ENCODE measurements around the gene CREBBP.

DNA sequence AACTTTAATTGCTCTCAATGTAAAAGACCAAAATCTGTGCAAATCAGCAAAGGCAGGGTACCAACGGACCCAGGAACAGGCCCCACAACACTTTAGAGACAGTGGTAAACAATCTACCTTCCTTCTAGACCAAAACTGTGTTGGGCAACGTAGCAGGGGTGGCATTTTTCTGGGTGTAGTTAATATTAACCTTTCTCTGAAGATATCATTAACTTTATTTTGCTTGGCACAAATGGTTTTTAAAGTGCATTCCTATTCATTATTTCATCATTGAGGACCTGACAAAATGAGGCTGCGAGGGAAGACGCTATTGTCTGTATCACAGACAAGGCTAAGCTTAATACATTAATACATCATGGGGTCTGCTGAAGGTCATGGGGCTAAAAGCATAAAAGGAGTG, 125.3 kb downstream of the CREBBP start:
- TF ChIP-seq, protein P1, sequence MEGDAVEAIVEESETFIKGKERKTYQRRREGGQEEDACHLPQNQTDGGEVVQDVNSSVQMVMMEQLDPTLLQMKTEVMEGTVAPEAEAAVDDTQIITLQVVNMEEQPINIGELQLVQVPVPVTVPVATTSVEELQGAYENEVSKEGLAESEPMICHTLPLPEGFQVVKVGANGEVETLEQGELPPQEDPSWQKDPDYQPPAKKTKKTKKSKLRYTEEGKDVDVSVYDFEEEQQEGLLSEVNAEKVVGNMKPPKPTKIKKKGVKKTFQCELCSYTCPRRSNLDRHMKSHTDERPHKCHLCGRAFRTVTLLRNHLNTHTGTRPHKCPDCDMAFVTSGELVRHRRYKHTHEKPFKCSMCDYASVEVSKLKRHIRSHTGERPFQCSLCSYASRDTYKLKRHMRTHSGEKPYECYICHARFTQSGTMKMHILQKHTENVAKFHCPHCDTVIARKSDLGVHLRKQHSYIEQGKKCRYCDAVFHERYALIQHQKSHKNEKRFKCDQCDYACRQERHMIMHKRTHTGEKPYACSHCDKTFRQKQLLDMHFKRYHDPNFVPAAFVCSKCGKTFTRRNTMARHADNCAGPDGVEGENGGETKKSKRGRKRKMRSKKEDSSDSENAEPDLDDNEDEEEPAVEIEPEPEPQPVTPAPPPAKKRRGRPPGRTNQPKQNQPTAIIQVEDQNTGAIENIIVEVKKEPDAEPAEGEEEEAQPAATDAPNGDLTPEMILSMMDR (IDR thresholded peaks at IDR 0.05), result no peak
- no peak for TF ChIP-seq EP300 (IDR thresholded peaks at IDR 0.05)
- no peak for TF ChIP-seq POLR2A (IDR thresholded peaks at IDR 0.05)
- no peak for TF ChIP-seq POLR2AphosphoS5 (IDR thresholded peaks at IDR 0.05)

All from suprapubic skin (tissue), 4 donors.